DMS 273 treated with DMSO at 0.1 percent for 48 hours (cell line): ENCODE results near the gene CXCL17.
"Not testable (repeated sequence)": the region's sequence is repeated elsewhere in the genome, so short reads cannot be mapped to it uniquely, and the experiment has no call there.

ENCODE experiments used
- DNase-seq: peaks from one replicate; lab custom pipeline; 2025; lab: John Stamatoyannopoulos, UW

Gene CXCL17

GRCh38 chr19:42442833-42443232, at the start of gene CXCL17:
Gene CXCL17 (minus strand): TSS chr19:42442946. CDS start chr19:42442832, 114 bp downstream.
- no peak for DNase-seq

- DNase-seq, result no peak
Measured at GRCh38 chr19:42488783-42489521, 46.2 kb upstream of the CXCL17 start.

GRCh38 chr19:42487798-42488178, 45.0 kb upstream of the CXCL17 start:
- no peak for DNase-seq

- DNase-seq, result no peak
Measured at GRCh38 chr19:42487032-42487797, 44.5 kb upstream of the CXCL17 start.

GRCh38 chr19:42485036-42485435, 42.3 kb upstream of the CXCL17 start:
- DNase-seq, result not testable (repeated sequence)

GRCh38 chr19:42480335-42481095, 37.8 kb upstream of the CXCL17 start:
- no peak for DNase-seq

GRCh38 chr19:42479736-42480135, 37.0 kb upstream of the CXCL17 start:
- DNase-seq, result no peak

GRCh38 chr19:42478765-42479311, 36.1 kb upstream of the CXCL17 start:
- DNase-seq, result no peak

GRCh38 chr19:42477933-42478332, 35.2 kb upstream of the CXCL17 start:
- DNase-seq, result no peak

GRCh38 chr19:42477117-42477516, 34.4 kb upstream of the CXCL17 start:
- no peak for DNase-seq

- no peak for DNase-seq
Measured at GRCh38 chr19:42475366-42475765, 32.6 kb upstream of the CXCL17 start.

- DNase-seq, result no peak
Measured at GRCh38 chr19:42474743-42475142, 32.0 kb upstream of the CXCL17 start.

- DNase-seq, result no peak
Measured at GRCh38 chr19:42473686-42474085, 30.9 kb upstream of the CXCL17 start.

GRCh38 chr19:42472402-42473147, 29.8 kb upstream of the CXCL17 start:
- DNase-seq, result no peak

- DNase-seq, result no peak
Measured at GRCh38 chr19:42471554-42472249, 29.0 kb upstream of the CXCL17 start.

GRCh38 chr19:42469311-42470235, 26.8 kb upstream of the CXCL17 start:
- DNase-seq, result no peak

GRCh38 chr19:42468273-42468796, 25.6 kb upstream of the CXCL17 start:
- DNase-seq, result peak; percentile 28

GRCh38 chr19:42467183-42467760, 24.5 kb upstream of the CXCL17 start:
- no peak for DNase-seq

GRCh38 chr19:42466521-42467182, 23.9 kb upstream of the CXCL17 start:
- DNase-seq, result no peak
